ENCODE results near the gene SRGAP3.

Gene SRGAP3

DNA sequence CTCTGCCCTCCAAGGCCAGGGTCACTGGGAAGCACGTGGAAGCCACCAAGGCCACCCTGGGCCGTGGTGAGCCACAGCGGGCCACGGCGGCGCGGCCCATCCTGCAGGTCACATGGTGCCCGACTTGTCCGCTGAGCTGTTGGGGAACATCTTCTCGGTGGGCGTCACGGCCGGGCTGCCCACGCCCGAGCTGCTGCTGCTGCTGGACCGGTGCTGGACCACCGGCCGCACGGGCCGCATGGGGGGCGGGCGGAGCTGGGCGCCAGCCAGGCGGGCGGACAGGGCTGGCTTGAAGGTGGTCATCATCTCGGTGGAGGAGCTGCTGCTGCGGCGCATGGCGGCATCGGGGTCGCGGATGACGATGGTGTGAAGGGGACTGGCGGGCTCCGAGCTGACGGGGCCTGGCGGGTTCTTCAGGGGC, 264.0 kb downstream of the SRGAP3 start:
- no peak for DNase-seq (ENCODE audit: insufficient read length)
- TF ChIP-seq TAF1 (IDR thresholded peaks at IDR 0.05; ENCODE audit: borderline replicate concordance, low read depth, low read length) (no peak), POLR2AphosphoS5 (IDR thresholded peaks at IDR 0.05; ENCODE audit: low read depth, low read length) (no peak), POLR2A (IDR thresholded peaks at IDR 0.05; ENCODE audit: low read depth, low read length) (no peak)
- no peak for FAIRE-seq

DNA sequence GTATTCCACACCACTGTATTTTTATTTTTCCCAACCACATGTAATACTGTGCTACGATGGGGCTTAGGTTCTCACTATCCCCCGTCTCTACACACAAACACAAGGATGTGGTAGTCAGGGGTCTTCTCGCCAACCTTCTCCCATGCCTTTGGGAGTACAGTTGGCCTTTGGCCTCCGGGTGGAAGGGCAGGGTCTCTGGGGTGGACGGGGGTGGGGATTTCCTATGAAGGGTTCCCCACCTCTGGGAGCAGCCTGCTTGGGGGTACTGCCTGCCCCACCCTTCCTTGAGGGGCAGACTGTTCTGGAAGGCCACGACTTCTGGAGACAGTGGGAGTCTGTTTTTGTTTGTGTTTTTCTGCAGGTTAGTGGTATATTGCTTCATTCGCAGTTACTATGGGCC, 264.9 kb downstream of the SRGAP3 start:
- FAIRE-seq (no peak), DNase-seq (ENCODE audit: insufficient read length) (no peak)
- TF ChIP-seq TAF1 (IDR thresholded peaks at IDR 0.05; ENCODE audit: borderline replicate concordance, low read depth, low read length): no peak

DNA sequence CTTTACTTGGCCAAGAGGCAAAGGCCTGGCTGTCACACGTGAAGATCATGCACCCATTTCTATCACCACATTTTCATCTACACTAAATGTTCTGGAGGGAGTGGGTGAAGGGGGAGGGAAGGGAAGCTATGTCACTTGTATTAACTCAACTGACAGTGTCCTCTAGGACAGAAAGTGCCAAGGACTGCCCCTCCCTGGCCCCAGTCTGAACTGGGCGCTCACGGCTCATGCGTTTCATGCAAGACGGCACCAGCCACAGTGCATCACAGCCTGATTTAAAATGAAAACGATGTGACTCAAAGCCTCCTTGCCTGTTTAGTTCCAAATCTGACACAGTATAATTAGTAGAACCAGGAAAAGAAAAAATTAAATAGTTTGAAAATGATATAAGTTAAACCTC, 265.4 kb downstream of the SRGAP3 start:
- FAIRE-seq (no peak), DNase-seq (ENCODE audit: insufficient read length) (no peak)
- no peak for TF ChIP-seq POLR2A (IDR thresholded peaks at IDR 0.05; ENCODE audit: low read depth, low read length)
- TF ChIP-seq POLR2AphosphoS5 (IDR thresholded peaks at IDR 0.05; ENCODE audit: low read depth, low read length): no peak
- TF ChIP-seq TAF1 (IDR thresholded peaks at IDR 0.05; ENCODE audit: borderline replicate concordance, low read depth, low read length): no peak

DNA sequence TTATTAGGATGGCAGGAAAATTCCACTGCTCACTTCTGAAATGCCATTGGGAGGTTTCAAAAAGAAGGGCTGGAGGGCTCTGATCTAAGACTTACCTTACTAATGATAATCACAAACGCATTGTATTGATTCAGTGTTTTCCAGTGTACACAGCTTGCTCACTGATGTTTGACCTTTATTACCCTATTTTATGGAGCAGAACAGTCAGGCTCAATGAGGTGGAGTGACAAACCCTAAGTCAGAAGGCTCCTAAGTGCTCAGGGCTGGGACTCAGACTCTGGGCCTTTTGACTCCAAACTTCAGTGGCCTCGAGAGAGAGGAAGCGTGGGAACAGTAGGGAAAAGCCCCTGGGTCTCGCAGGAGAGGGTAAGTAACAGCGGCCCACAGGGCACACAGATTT, 265.9 kb downstream of the SRGAP3 start:
- TF ChIP-seq TAF1 (IDR thresholded peaks at IDR 0.05; ENCODE audit: borderline replicate concordance, low read depth, low read length) (no peak), POLR2AphosphoS5 (IDR thresholded peaks at IDR 0.05; ENCODE audit: low read depth, low read length) (no peak), POLR2A (IDR thresholded peaks at IDR 0.05; ENCODE audit: low read depth, low read length) (no peak)
- no peak for DNase-seq (ENCODE audit: insufficient read length)
- no peak for FAIRE-seq

DNA sequence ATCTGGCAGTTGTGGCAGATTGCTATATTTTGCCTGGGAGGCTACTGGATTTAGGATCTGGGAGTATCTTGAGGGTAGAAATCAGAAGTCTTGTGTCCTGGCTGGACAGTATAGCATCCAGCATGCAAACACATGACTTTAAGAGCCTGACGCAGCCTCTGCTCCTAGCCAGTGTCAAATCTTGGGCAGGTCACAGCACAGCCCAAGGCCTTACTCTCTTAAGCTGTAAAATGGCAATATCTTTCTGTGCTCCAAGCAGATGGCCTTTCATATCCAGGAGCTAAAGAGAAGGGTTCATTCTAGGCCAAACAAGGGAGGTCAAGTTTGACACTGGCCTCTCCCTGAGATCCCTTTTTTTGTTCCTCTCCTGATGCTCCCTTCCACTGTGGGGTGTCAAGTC, 266.4 kb downstream of the SRGAP3 start:
- FAIRE-seq: no peak
- TF ChIP-seq POLR2AphosphoS5 (IDR thresholded peaks at IDR 0.05; ENCODE audit: low read depth, low read length): no peak
- no peak for TF ChIP-seq POLR2A (IDR thresholded peaks at IDR 0.05; ENCODE audit: low read depth, low read length)
- no peak for TF ChIP-seq TAF1 (IDR thresholded peaks at IDR 0.05; ENCODE audit: borderline replicate concordance, low read depth, low read length)
- no peak for DNase-seq (ENCODE audit: insufficient read length)

DNA sequence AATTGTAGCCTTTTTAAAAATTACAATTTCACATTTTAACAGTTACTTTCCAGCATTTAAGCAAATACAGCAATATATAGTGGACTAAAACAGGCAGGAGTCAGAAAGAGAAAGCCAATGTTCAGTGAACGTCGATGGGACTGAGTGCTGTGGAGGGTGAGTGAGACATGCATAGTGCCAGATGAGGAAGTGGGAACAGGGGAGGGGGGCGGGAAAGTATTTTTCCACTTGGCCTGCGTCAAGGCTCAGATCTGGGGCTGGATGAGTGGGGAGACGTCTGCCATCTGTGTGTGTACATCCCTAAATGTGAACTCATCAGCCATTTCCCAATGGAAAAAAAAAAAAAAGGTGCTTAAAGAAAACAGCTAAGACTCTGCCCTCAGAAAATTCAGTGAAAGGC, 266.9 kb downstream of the SRGAP3 start:
- FAIRE-seq: no peak
- DNase-seq (ENCODE audit: insufficient read length): no peak
- TF ChIP-seq TAF1 (IDR thresholded peaks at IDR 0.05; ENCODE audit: borderline replicate concordance, low read depth, low read length) (no peak), POLR2AphosphoS5 (IDR thresholded peaks at IDR 0.05; ENCODE audit: low read depth, low read length) (no peak), POLR2A (IDR thresholded peaks at IDR 0.05; ENCODE audit: low read depth, low read length) (no peak)

DNA sequence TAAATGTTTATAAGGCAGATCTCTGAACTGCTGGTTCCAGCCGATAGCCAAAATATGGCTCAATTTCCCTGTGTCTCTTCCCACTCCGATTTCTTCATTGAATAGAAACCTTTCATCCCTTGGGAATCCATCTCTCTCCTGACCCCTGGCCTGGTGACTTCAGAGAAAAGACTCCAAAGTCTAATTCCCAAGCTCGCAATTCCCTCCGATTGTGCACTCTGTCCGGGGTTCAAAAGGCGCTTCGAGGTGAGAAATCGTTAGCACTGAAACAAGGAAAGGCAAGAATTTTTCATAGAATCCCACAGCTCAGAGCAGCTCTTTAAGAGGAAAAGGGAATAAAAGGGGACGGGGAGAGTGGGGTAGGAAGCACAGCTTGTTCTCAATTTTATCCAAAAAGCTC, 267.7 kb downstream of the SRGAP3 start:
- TF ChIP-seq POLR2A (IDR thresholded peaks at IDR 0.05; ENCODE audit: low read depth, low read length) (no peak), POLR2AphosphoS5 (IDR thresholded peaks at IDR 0.05; ENCODE audit: low read depth, low read length) (no peak), TAF1 (IDR thresholded peaks at IDR 0.05; ENCODE audit: borderline replicate concordance, low read depth, low read length) (no peak)
- FAIRE-seq (no peak), DNase-seq (ENCODE audit: insufficient read length) (no peak)

DNA sequence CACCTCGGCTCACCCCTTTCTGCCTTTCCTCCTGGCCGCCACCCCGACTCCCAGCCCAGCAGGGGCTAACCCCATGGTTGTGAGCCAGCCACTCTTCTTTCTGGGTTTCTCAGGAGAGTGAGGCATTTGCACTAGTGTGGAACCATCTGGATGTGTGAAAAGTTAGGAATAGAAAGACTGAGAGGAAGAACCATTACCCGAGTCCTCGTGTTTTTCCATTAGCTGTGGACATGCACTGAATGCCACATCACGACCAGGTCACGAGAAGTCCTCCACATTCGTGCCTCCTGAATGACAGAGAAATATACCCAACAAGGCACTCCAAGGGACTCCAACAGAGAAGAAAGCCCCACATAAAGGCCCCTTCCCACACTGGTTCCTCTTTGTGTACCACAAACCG, 268.1 kb downstream of the SRGAP3 start:
- DNase-seq (ENCODE audit: insufficient read length) (no peak), FAIRE-seq (no peak)
- TF ChIP-seq TAF1 (IDR thresholded peaks at IDR 0.05; ENCODE audit: borderline replicate concordance, low read depth, low read length) (no peak), POLR2AphosphoS5 (IDR thresholded peaks at IDR 0.05; ENCODE audit: low read depth, low read length) (no peak), POLR2A (IDR thresholded peaks at IDR 0.05; ENCODE audit: low read depth, low read length) (no peak)

DNA sequence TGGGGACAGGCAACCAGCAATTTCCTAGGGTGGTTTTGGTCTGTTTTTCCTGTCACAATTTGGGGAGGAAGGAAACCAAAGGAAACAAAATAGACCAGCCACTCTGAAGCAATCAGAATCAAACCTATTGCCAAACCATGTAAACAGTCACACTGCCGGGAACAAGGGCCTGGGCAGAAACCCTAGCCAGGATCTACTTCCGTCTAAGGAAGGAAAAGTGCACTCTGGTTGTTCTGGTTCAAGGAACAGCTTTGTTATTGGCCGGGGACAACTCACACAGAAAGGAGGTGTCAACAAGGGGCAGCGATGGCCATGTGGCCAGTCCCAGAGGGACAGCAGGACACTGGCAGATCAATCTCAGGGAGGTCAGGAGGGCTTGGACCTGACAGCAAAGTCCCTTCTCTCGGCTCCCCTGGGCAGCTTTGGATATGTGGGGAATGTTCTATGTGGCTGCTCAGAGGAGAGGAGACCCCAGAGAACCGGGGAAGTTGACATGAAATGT, 268.6 kb downstream of the SRGAP3 start:
- TF ChIP-seq POLR2A (IDR thresholded peaks at IDR 0.05; ENCODE audit: low read depth, low read length): no peak
- DNase-seq (ENCODE audit: insufficient read length) (no peak), FAIRE-seq (no peak)

DNA sequence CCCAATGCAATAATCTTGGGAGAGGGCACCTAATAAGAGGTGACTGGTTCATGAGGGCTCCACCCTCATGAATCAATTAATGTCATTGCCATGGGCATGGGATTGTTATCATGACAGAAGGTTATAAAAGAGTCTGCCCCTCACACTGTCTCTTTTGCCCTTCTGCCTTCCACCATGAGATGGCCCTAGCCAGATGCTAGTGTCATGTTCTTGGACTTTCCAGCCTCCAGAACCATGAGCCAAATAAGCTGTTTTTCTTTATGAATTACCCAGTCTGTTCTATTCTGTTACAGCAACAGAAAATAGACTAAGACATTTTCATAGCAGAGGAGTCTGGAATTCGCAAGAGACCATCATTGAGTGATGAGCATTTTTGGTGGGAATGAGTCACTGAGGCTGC, 270.2 kb downstream of the SRGAP3 start:
- FAIRE-seq (no peak), DNase-seq (ENCODE audit: insufficient read length) (no peak)
- TF ChIP-seq TAF1 (IDR thresholded peaks at IDR 0.05; ENCODE audit: borderline replicate concordance, low read depth, low read length): no peak
- no peak for TF ChIP-seq POLR2A (IDR thresholded peaks at IDR 0.05; ENCODE audit: low read depth, low read length)
- no peak for TF ChIP-seq POLR2AphosphoS5 (IDR thresholded peaks at IDR 0.05; ENCODE audit: low read depth, low read length)

DNA sequence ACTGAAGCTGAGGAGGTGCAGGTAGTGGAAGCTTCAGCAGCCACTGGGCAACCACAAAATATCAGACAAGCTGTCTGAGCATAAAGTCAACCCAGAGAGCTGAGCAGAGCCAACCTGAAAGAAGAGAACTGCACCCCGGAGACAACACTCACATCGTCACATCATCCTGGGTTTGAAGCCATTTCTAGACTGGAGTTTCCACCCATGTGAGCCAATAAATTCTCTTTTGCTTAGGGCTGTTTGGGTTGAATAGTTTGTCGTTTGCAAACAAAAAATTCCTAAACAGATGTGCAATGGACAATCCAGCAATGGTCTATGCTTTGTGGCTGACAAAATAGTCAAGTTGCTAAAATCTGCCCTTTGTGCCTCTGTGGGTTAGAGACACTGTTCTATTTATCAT, 270.9 kb downstream of the SRGAP3 start:
- no peak for FAIRE-seq

DNA sequence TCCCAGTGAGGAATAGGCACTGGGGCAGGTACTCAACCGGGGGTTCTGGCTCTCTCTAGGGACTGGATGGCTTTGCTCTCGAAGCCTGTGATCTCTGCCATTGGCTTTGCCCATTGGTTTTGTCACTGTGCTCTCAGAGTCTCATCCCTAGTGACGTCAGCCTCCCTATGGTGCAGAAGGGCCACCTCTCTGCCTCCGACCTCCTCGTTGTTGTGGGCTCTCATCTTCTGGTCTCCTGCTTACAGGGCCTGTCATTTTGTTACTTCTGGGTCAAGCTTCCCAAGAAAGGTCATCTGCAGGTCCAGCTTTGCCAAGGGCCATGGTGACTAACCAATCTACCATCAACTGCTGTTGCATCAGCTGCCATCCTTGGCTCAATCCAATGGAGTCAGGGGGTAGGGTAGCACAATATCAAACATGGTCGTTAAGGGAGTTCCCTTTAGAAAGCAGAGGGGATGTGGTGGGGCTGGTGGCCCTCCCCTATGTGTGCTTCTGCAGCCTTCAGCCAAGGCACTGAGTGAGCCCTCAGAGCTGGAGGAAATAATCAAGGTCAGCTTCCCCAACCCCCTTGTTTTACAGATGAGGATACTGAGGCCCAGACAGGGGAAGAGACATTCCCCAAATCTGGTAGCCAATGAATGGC, 272.8 kb downstream of the SRGAP3 start:
- DNase-seq (ENCODE audit: insufficient read length): no peak
- TF ChIP-seq POLR2AphosphoS5 (IDR thresholded peaks at IDR 0.05; ENCODE audit: low read depth, low read length): no peak
- no peak for TF ChIP-seq TAF1 (IDR thresholded peaks at IDR 0.05; ENCODE audit: borderline replicate concordance, low read depth, low read length)
- TF ChIP-seq POLR2A (IDR thresholded peaks at IDR 0.05; ENCODE audit: low read depth, low read length): no peak
- FAIRE-seq: no peak

More for the DNA sequence above, 270.9 kb downstream of the SRGAP3 start:
- no peak for TF ChIP-seq TAF1 (IDR thresholded peaks at IDR 0.05; ENCODE audit: borderline replicate concordance, low read depth, low read length)
- no peak for TF ChIP-seq POLR2AphosphoS5 (IDR thresholded peaks at IDR 0.05; ENCODE audit: low read depth, low read length)
- TF ChIP-seq POLR2A (IDR thresholded peaks at IDR 0.05; ENCODE audit: low read depth, low read length): no peak
- no peak for DNase-seq (ENCODE audit: insufficient read length)
